ENCODE measurements around the gene PRSS27. TPM values are rescaled to one million over a fixed set of nuclear protein-coding genes. Genes with fewer than 3 reads are reported as not detected.
A peak's percentile ranks its signal among the peaks of the same experiment; 100 is the strongest.
"Not testable (repeated sequence)": the region's sequence is repeated elsewhere in the genome, so short reads cannot be mapped to it uniquely, and the experiment has no call there.

The PRSS27 gene
- total RNA-seq, 1 donor from 2014 or later = 6.6 TPM

DNA sequence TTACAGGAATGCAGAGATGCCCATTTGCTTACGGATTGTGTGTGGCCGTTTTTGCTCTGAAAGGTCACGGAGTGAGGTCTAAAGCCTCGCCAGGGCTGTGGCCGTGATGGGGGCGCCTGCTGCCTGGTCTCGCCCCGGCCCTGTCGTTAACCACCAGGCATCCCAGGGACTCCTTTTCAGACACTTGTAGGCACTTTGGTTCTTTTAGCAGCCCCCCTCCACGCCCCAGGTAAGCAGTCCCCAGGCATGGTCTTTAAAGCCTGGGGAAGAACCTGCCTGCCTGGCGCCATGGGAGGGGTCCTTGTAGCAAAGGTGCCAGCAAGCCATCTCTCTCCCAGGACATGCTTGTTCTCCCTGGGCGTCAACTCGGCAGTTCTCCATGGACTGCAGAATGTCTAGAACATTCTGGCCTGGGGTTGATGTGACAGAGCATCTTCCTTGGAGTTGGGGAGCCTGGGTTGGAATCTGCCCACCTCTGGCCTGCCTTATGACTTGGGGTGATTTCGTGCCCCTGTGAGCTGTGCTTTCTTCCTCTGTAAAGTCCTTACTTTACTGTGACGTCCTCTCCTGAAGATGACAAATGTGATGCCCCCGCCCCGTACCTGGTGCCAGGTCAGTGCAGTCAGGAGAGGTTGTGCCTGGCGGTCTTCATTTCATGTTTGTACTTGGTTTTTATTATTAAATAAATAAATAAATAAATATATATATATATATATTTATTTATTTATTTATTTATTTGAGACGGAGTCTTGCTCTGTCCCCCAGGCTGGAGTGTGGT, 32.3 kb downstream of the PRSS27 start:
- TF ChIP-seq, protein P1, sequence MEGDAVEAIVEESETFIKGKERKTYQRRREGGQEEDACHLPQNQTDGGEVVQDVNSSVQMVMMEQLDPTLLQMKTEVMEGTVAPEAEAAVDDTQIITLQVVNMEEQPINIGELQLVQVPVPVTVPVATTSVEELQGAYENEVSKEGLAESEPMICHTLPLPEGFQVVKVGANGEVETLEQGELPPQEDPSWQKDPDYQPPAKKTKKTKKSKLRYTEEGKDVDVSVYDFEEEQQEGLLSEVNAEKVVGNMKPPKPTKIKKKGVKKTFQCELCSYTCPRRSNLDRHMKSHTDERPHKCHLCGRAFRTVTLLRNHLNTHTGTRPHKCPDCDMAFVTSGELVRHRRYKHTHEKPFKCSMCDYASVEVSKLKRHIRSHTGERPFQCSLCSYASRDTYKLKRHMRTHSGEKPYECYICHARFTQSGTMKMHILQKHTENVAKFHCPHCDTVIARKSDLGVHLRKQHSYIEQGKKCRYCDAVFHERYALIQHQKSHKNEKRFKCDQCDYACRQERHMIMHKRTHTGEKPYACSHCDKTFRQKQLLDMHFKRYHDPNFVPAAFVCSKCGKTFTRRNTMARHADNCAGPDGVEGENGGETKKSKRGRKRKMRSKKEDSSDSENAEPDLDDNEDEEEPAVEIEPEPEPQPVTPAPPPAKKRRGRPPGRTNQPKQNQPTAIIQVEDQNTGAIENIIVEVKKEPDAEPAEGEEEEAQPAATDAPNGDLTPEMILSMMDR (IDR thresholded peaks at IDR 0.05; ENCODE audit: unreplicated experiment) = no peak
- no peak for DNase-seq (ENCODE audit: low spot score, unreplicated experiment)

DNA sequence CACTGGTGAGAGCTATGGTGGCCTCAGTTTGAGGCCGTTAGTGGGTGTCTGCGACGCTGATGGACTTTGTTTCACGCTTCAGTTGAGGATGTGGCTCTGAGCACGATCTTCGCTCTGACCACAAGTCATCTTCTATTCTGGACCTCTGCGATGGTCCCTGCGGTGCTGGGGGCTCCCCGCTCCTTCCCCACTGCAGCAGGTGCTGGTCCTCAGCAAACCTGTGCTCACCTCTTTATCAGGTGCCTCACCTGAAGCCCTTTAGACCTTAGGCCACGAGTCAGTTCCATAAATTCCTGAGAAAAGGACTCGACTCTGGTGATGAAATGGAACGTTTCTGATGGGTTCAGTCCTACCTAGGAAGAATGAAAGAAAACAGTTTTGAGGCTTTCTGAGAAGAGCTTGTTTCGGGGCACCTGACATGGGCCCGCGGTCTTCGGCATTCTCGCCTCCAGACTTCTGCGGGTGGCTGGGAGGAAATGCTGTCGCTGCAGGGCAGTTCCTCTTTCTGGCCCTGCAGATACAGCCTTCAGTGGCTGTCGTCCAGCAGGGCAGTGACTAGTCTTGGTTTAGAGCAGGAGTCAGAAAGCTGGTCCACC, 33.0 kb downstream of the PRSS27 start:
- Mint-ChIP-seq H3K27ac (no peak overlapping the region), H3K9me3 (ENCODE audit: low read depth) (no peaks in the 10 kb centered on the region), H3K4me3 (ENCODE audit: low read depth) (no peak overlapping the region), H3K4me1 (ENCODE audit: low read depth) (peaks cover 5% of the 10 kb centered on the region), H3K36me3 (ENCODE audit: insufficient read depth) (no peaks in the 10 kb centered on the region), H3K27me3 (no peaks in the 10 kb centered on the region)
- TF ChIP-seq, protein P1 (IDR thresholded peaks at IDR 0.05; ENCODE audit: unreplicated experiment) = no peak
- DNase-seq (ENCODE audit: low spot score, unreplicated experiment) = no peak

More for the DNA sequence above, 32.3 kb downstream of the PRSS27 start:
- H3K4me1 Mint-ChIP-seq (ENCODE audit: low read depth) = peaks cover 3% of the 10 kb centered on the region
- H3K36me3 Mint-ChIP-seq (ENCODE audit: insufficient read depth) = no peaks in the 10 kb centered on the region
- no peaks in the 10 kb centered on the region for H3K27me3 Mint-ChIP-seq
- H3K9me3 Mint-ChIP-seq (ENCODE audit: low read depth) = no peaks in the 10 kb centered on the region
- H3K27ac Mint-ChIP-seq = no peak overlapping the region
- no peak overlapping the region for H3K4me3 Mint-ChIP-seq (ENCODE audit: low read depth)

DNA sequence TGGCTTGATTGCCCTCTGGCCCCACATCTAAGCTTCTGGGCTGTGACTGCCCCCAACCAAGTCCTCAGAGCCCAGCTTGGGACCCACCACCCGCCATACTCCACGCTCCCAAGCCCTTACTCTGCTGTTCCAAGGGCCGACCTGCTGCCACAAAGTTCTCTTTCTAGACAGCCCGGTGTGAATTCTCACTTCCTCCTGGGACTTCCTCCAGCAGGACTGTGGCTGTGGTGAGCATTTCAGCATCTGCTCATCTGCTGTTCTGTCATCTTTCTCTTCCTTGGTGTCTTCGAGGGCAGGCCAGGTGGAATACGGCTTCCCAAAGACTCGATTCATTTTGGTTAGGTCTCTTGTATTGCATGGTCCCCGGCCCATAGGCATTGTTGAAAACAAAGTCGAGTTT, 33.9 kb downstream of the PRSS27 start:
- not testable (repeated sequence) for H3K27me3 Mint-ChIP-seq; H3K27ac Mint-ChIP-seq; DNase-seq (ENCODE audit: low spot score, unreplicated experiment); H3K9me3 Mint-ChIP-seq (ENCODE audit: low read depth); H3K36me3 Mint-ChIP-seq (ENCODE audit: insufficient read depth); H3K4me3 Mint-ChIP-seq (ENCODE audit: low read depth); H3K4me1 Mint-ChIP-seq (ENCODE audit: low read depth)

DNA sequence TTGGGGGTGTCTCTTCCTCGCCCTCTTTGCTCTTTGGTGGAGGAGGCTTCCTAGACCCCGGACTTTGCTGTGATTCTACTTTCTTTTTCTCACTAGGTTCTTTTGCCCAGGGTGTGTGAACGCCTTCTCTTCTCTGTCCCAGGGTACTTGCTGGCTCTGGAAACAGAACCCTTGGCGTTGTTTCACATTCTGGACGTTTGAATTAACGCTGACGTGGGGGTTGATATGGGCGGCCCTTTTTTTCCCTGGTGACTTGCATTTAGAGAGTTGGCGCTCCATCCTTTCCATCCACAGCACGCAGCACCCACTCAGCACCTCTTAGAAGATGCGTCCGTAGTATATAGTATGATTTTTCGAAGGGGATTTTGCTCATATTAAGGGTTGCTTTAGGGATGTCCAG, 37.0 kb downstream of the PRSS27 start:
- H3K27me3 Mint-ChIP-seq; DNase-seq (ENCODE audit: low spot score, unreplicated experiment); H3K9me3 Mint-ChIP-seq (ENCODE audit: low read depth); H3K36me3 Mint-ChIP-seq (ENCODE audit: insufficient read depth); H3K4me1 Mint-ChIP-seq (ENCODE audit: low read depth): not testable (repeated sequence)
- H3K27ac Mint-ChIP-seq = peak overlapping the region; percentile 88
- peak overlapping the region; percentile 96 for H3K4me3 Mint-ChIP-seq (ENCODE audit: low read depth)

DNA sequence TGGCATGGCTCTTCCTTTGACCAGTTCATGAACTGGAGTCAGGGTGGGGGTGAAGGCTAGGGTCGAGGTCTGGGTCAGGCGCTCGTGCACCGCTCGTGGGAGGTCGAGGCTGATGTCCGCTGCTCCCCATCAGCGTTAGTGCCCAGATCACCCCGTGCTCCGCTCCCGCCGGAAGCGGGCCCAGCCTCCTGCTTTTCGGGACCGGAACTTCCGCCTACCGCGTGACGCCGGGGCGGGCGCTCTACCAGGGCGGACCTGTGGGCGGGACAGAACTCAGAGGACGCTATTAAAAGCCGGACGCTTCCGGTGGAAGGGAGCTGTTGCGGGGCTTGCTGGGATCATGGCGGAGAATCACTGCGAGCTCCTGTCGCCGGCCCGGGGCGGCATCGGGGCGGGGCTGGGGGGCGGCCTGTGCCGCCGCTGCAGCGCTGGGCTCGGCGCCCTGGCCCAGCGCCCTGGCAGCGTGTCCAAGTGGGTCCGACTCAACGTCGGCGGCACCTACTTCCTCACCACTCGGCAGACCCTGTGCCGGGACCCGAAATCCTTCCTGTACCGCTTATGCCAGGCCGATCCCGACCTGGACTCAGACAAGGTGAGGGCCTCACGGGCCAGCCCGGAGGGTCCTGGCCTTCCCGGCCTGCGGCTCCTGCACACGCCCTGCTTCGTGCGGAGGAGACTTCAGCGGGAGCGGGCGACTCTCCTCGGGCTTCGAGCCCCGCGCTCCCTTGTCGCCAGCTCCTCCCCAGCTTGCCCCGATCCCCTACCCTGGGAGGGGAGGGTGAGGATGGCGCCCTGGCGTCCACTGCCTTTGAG, 37.6 kb downstream of the PRSS27 start, which contains the start of gene KCTD5:
KCTD5 (plus strand) TSS at position 315 of the 813 bp plus-strand sequence; CDS start at position 341, 26 bp downstream.
- Mint-ChIP-seq H3K4me1 (ENCODE audit: low read depth) (peaks cover 7% of the 10 kb centered on the region), H3K9me3 (ENCODE audit: low read depth) (no peaks in the 10 kb centered on the region)

DNA sequence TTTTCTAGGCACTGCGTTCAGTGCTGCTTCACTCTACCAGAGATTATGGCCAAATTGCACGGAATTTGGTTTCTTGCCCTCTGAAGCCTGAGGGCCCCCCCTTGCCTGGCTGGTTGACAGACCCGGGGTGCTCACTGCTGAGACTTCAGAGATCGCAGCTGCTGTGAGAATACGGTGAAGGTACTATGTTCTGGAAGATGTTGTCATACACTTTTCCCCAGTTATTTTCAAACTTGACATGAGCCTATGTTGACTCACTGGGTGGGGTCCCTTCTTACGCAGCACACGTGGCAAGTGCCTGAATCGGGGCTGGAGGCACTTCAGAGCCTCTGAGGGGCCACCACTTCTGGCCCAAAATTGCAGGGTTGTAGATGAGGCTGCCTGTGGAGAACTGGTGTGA, 39.7 kb downstream of the PRSS27 start:
- not testable (repeated sequence) for H3K27me3 Mint-ChIP-seq; H3K9me3 Mint-ChIP-seq (ENCODE audit: low read depth); H3K4me1 Mint-ChIP-seq (ENCODE audit: low read depth); DNase-seq (ENCODE audit: low spot score, unreplicated experiment); H3K36me3 Mint-ChIP-seq (ENCODE audit: insufficient read depth); H3K27ac Mint-ChIP-seq
- peak overlapping the region; percentile 96 for H3K4me3 Mint-ChIP-seq (ENCODE audit: low read depth)

More for the DNA sequence above, 37.6 kb downstream of the PRSS27 start, which contains the start of gene KCTD5:
- H3K4me3 Mint-ChIP-seq (ENCODE audit: low read depth) = peak within 1 kb of the TSS; percentile 96
- H3K36me3 Mint-ChIP-seq (ENCODE audit: insufficient read depth) = no peaks in the 10 kb centered on the region
- H3K27ac Mint-ChIP-seq = peak within 1 kb of the TSS; percentile 97
- no peaks in the 10 kb centered on the region for H3K27me3 Mint-ChIP-seq
- TF ChIP-seq, protein P1 (IDR thresholded peaks at IDR 0.05; ENCODE audit: unreplicated experiment) = no peak
- DNase-seq (ENCODE audit: low spot score, unreplicated experiment) = peak; percentile 89

DNA sequence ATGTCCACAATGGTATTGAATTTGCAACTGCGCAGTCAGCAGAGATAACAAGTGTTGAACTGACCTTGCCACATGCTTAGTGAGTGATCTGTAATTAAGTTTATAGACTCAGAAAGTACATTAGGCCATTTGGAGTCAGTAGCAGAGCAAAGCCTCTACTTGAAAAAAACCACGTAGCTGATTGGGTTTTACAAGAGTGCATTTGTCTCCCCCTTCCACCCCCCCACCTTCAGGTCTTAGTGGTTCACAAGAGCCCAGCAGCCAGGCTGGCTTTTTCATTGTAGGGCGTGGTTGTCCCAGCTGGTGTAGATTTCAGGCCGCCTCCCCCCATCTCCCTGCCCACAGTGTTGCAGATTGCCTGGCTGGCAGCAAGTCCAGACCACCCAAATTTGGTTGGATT, 40.1 kb downstream of the PRSS27 start:
- not testable (repeated sequence) for H3K27ac Mint-ChIP-seq; H3K4me1 Mint-ChIP-seq (ENCODE audit: low read depth); H3K27me3 Mint-ChIP-seq; H3K36me3 Mint-ChIP-seq (ENCODE audit: insufficient read depth); DNase-seq (ENCODE audit: low spot score, unreplicated experiment); H3K4me3 Mint-ChIP-seq (ENCODE audit: low read depth); H3K9me3 Mint-ChIP-seq (ENCODE audit: low read depth)

DNA sequence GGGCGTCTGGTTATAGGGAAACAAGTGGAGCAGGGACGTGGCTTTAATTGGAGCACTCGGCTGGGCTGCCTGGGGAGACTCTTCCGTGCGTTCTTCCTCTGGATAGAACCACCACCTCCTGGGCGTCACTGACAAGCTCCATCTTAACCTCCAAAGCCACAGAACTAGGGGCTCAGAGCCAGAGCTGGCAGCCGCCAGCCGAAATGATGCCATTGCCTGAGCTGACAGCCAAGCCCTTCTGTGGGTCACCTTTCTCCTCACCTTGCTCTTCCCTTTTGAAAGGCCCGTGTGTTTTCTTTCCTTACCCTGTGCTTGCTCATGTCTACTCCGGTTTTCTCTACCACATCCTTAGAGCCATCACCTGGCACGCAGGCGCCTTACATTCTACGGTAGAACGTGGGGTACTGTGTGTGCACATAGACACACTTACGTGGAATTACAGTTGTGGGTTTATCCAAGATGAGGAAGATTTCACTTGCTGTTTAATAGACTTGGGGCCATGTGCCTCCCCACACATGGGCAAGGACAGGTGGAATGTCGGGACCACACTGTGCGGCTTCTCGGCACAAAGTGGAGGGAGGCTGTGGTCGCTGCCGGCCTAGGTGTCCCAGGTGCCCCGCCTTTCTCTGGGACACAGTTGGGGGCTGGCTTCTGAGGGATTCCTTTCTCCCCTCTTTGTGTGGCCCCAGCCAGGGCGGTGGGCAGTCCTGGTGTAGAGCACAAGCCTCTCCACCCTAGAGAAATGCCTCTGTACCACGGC, 41.6 kb downstream of the PRSS27 start:
- not testable (repeated sequence) for H3K9me3 Mint-ChIP-seq (ENCODE audit: low read depth); H3K27me3 Mint-ChIP-seq; H3K36me3 Mint-ChIP-seq (ENCODE audit: insufficient read depth); DNase-seq (ENCODE audit: low spot score, unreplicated experiment); H3K4me3 Mint-ChIP-seq (ENCODE audit: low read depth); H3K4me1 Mint-ChIP-seq (ENCODE audit: low read depth); H3K27ac Mint-ChIP-seq

DNA sequence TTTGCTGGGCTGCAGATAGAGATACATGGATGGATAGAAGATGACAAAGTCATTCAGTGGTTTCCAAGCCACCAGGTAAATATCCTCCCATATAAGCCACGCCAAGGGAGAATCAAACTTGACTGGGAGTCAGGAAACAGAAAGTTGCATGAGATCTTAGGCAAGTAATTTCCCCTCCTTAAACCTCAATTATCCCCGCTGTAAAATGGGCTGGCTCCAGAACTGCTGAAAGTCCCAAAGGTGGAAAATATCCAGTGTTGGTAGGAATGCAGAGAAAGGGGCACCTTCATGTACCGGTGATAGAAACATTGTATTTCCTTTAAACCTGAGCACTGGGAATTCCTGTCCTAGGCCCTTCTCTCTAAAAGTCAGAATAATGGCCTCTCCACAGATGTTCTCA, 43.1 kb downstream of the PRSS27 start:
- not testable (repeated sequence) for DNase-seq (ENCODE audit: low spot score, unreplicated experiment); H3K4me3 Mint-ChIP-seq (ENCODE audit: low read depth); H3K36me3 Mint-ChIP-seq (ENCODE audit: insufficient read depth); H3K9me3 Mint-ChIP-seq (ENCODE audit: low read depth); H3K27ac Mint-ChIP-seq; H3K27me3 Mint-ChIP-seq; H3K4me1 Mint-ChIP-seq (ENCODE audit: low read depth)

Measured in progenitor cell of endocrine pancreas (in vitro differentiated cells).